ENCODE data around the gene ASCL1.

The ASCL1 gene

GRCh38 chr12:102950950-102951619 is 6.4 kb upstream of the ASCL1 start:
- no peak for TF ChIP-seq REST (IDR thresholded peaks at IDR 0.05; ENCODE audit: low read depth)

- TF ChIP-seq TEAD4 (IDR thresholded peaks at IDR 0.05): no peak
- no peak for TF ChIP-seq CEBPB (IDR thresholded peaks at IDR 0.05)
- no peak for TF ChIP-seq MAX (IDR thresholded peaks at IDR 0.05)
- no peak for TF ChIP-seq FOXM1 (IDR thresholded peaks at IDR 0.05; ENCODE audit: borderline replicate concordance, low read depth)
- TF ChIP-seq ZBTB7A (IDR thresholded peaks at IDR 0.05; ENCODE audit: low read depth): no peak
- TF ChIP-seq TAF1 (IDR thresholded peaks at IDR 0.05; ENCODE audit: low read depth): no peak
- TF ChIP-seq REST (IDR thresholded peaks at IDR 0.05; ENCODE audit: low read depth): no peak
- no peak for TF ChIP-seq RAD21 (IDR thresholded peaks at IDR 0.05; ENCODE audit: low read depth)
- TF ChIP-seq CREB1 (IDR thresholded peaks at IDR 0.05; ENCODE audit: low read depth): no peak
- TF ChIP-seq YY1 (IDR thresholded peaks at IDR 0.05; ENCODE audit: low read depth): no peak
- no peak for TF ChIP-seq USF1 (IDR thresholded peaks at IDR 0.05)
- TF ChIP-seq TCF12 (IDR thresholded peaks at IDR 0.05; ENCODE audit: low read depth): no peak
- TF ChIP-seq EP300 (IDR thresholded peaks at IDR 0.05; ENCODE audit: borderline replicate concordance): no peak
- no peak for TF ChIP-seq EGR1 (IDR thresholded peaks at IDR 0.05)
- no peak for TF ChIP-seq NFIC (IDR thresholded peaks at IDR 0.05)
These were observed 5.6 kb upstream of the ASCL1 start for GRCh38 chr12:102951841-102952240.

- no peak for TF ChIP-seq USF1 (IDR thresholded peaks at IDR 0.05)
These were observed 4.3 kb upstream of the ASCL1 start for GRCh38 chr12:102953221-102953620.

- no peak for TF ChIP-seq CEBPB (IDR thresholded peaks at IDR 0.05)
- TF ChIP-seq MAX (IDR thresholded peaks at IDR 0.05): no peak
- no peak for TF ChIP-seq USF1 (IDR thresholded peaks at IDR 0.05)
- no peak for TF ChIP-seq YY1 (IDR thresholded peaks at IDR 0.05; ENCODE audit: low read depth)
- TF ChIP-seq CREB1 (IDR thresholded peaks at IDR 0.05; ENCODE audit: low read depth): no peak
- no peak for TF ChIP-seq NFIC (IDR thresholded peaks at IDR 0.05)
- no peak for TF ChIP-seq TCF12 (IDR thresholded peaks at IDR 0.05; ENCODE audit: low read depth)
- no peak for TF ChIP-seq REST (IDR thresholded peaks at IDR 0.05; ENCODE audit: low read depth)
- no peak for TF ChIP-seq TAF1 (IDR thresholded peaks at IDR 0.05; ENCODE audit: low read depth)
- no peak for TF ChIP-seq TEAD4 (IDR thresholded peaks at IDR 0.05)
- TF ChIP-seq EGR1 (IDR thresholded peaks at IDR 0.05): no peak
- TF ChIP-seq RAD21 (IDR thresholded peaks at IDR 0.05; ENCODE audit: low read depth): no peak
- TF ChIP-seq ZBTB7A (IDR thresholded peaks at IDR 0.05; ENCODE audit: low read depth): no peak
These were observed 3.3 kb upstream of the ASCL1 start for GRCh38 chr12:102954134-102954533.
